OCI-LY1 (cell line): ENCODE measurements around the gene KLF14.
"Not testable (repeated sequence)": the region's sequence is repeated elsewhere in the genome, so short reads cannot be mapped to it uniquely, and the experiment has no call there.

Source experiments
- H2AFZ ChIP-seq: fragments of 200-600 bp; sonication (generic), shearing (Covaris generic); 2 replicates; pipeline ENCODE4 v1.6.0; 2014; ENCODE audit warnings: antibody characterized with exemption, mild to moderate bottlenecking, low read length
- H3F3A ChIP-seq: fragments of 200-600 bp; sonication (generic), shearing (Covaris generic); 2 replicates; pipeline ENCODE4 v1.6.0; 2014; ENCODE audit warnings: mild to moderate bottlenecking, antibody characterized with exemption, low read length, moderate library complexity; ENCODE audit not compliant: insufficient read depth
- H3K27ac ChIP-seq: fragments of 200-600 bp; sonication (generic); 2 replicates; pipeline ENCODE4 v1.5.1; 2014; ENCODE audit warnings: low read length, mixed run types, mild to moderate bottlenecking, low read depth; ENCODE audit not compliant: poor library complexity, severe bottlenecking
- H3K27me3 ChIP-seq: fragments of 200-600 bp; sonication (generic); 2 replicates; pipeline ENCODE4 v1.6.0; 2014; ENCODE audit warnings: antibody characterized with exemption, mild to moderate bottlenecking, low read length, moderate library complexity; ENCODE audit not compliant: insufficient read depth
- H3K36me3 ChIP-seq: fragments of 200-600 bp; sonication (generic); 2 replicates; pipeline ENCODE4 v1.6.1; 2014; ENCODE audit warnings: mild to moderate bottlenecking, antibody characterized with exemption, low read length, moderate library complexity, mixed read lengths; ENCODE audit not compliant: insufficient read depth
- H3K4me1 ChIP-seq: fragments of 200-600 bp; sonication (generic); 2 replicates; pipeline ENCODE4 v1.5.1; 2014; ENCODE audit warnings: mild to moderate bottlenecking, low read length, moderate library complexity; ENCODE audit not compliant: insufficient read depth, severe bottlenecking
- H3K4me2 ChIP-seq: fragments of 200-600 bp; sonication (generic), shearing (Covaris generic); 2 replicates; pipeline ENCODE4 v1.6.1; 2014; ENCODE audit warnings: low read length
- H3K4me3 ChIP-seq: fragments of 200-600 bp; sonication (generic); 2 replicates; pipeline ENCODE4 v1.5.1; 2014; ENCODE audit warnings: low read length, low read depth, mild to moderate bottlenecking, mixed read lengths; ENCODE audit not compliant: poor library complexity, severe bottlenecking
- H3K79me2 ChIP-seq: fragments of 200-600 bp; shearing (Covaris generic); 2 replicates; pipeline ENCODE4 v1.6.1; 2016; ENCODE audit warnings: mixed run types, low read length, mixed read lengths; ENCODE audit not compliant: insufficient read depth
- H3K9ac ChIP-seq: fragments of 200-600 bp; sonication (generic), shearing (Covaris generic); 2 replicates; pipeline ENCODE4 v1.6.1; 2014; ENCODE audit warnings: mild to moderate bottlenecking, low read length, mixed read lengths
- H3K9me2 ChIP-seq: fragments of 200-600 bp; sonication (generic), shearing (Covaris generic); 2 replicates; pipeline ENCODE4 v1.6.1; 2014; ENCODE audit warnings: low read depth, mild to moderate bottlenecking, low read length, mixed read lengths
- H3K9me3 ChIP-seq: fragments of 200-600 bp; shearing (Covaris generic); 2 replicates; pipeline ENCODE4 v1.6.1; 2014; ENCODE audit warnings: low read length, mixed read lengths
- H4K20me1 ChIP-seq: fragments of 200-600 bp; sonication (generic), shearing (Covaris generic); 2 replicates; pipeline ENCODE4 v1.6.0; 2016; ENCODE audit warnings: mild to moderate bottlenecking, low read length; ENCODE audit not compliant: insufficient read depth
- EZH2 ChIP-seq: fragments of 200-600 bp; sonication (generic), shearing (Covaris generic); IDR thresholded peaks from 2 replicates; pipeline ENCODE4 v1.8.0; 2017; ENCODE audit warnings: borderline replicate concordance, mixed run types, mild to moderate bottlenecking, antibody characterized with exemption, low read length, moderate library complexity, mixed read lengths
- TF ChIP-seq, protein P1 (sequence below): fragments of 200-600 bp; sonication (generic), shearing (Covaris generic); IDR thresholded peaks from 2 replicates; pipeline ENCODE4 v1.5.1; 2017; ENCODE audit warnings: mild to moderate bottlenecking, antibody characterized with exemption, low read length, moderate library complexity, mixed read lengths

Gene KLF14

DNA sequence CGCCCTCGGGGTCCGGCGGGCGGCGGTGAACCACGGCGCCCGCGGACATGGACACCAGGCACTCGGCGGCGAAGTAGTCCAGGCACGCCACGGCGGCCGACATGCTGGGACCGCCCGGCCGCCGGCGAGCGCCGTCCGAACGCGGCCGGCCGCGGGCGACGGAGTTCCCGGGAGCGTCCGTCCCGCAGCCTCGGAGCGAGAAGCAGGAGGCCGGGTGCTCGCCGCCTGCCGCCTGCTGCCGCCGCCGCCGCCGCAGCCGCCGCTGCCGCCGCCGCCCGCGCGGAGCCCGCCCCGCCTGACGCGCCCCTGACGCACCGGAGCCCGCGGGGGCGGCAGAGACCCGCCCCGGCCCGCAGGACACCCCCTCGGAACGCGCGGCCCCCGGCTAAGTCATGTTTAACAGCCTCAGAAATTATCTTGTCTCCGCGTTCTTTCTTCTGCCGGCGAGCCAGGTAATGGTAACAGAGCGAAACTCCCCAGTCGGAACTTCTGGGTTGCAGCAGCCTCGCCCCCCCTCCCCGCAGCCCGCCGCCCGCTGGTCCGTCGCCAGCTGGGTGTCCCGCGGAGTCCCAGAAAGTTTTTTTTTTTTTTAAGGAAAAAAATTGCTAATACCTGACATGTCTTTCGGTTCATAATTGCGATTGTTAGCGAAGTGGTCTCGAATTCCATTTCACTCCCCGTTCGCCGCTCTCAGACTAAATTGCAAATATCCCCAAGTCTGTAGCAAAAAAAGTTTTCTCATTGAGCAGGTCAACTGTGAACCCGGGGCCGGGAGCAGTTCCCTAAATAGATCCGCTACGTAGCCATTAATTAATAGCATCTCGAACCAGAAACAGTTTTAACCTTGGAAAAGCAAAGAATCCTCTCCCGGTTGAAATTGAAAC is at the start of gene KLF14:
TSS of gene KLF14 (minus strand) at position 277 of the 884 bp plus-strand sequence. CDS start at position 103, 174 bp downstream.
- peak within 1 kb of the TSS; percentile 72 for H3K4me2 ChIP-seq

DNA sequence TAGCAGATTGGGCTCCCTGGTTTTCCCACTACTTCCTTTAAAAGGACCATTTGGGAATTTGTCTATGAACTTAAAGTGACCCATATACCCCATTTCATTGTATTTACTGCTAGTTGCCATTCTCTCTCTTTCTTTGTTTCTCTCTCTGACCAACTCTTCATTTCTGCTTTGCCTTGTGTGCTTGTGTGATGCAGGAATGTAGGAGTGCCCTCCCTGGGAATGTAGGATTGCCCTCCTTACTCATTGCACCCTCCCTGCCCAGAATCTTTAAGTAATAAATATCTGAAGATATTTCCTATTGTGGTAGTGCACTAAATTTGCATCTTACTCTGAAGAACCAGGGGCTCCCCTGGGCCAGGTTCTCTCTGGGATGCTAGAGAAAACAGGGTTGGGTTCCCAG is 47.3 kb upstream of the KLF14 start:
- Histone ChIP-seq H3K9me2 (no peaks in the 10 kb centered on the region), H3K4me3 (no peak overlapping the region), H3K9me3 (no peaks in the 10 kb centered on the region), H3K9ac (no peak overlapping the region), H3K36me3 (no peaks in the 10 kb centered on the region), H3K4me1 (no peaks in the 10 kb centered on the region), H3K27ac (no peak overlapping the region), H3K4me2 (no peak overlapping the region), H3K27me3 (no peaks in the 10 kb centered on the region; the same call in 1 of the 2 replicates), H3F3A (no peaks in the 10 kb centered on the region), H4K20me1 (no peaks in the 10 kb centered on the region), H2AFZ (no peak overlapping the region), H3K79me2 (no peaks in the 10 kb centered on the region)
- TF ChIP-seq, protein P1, sequence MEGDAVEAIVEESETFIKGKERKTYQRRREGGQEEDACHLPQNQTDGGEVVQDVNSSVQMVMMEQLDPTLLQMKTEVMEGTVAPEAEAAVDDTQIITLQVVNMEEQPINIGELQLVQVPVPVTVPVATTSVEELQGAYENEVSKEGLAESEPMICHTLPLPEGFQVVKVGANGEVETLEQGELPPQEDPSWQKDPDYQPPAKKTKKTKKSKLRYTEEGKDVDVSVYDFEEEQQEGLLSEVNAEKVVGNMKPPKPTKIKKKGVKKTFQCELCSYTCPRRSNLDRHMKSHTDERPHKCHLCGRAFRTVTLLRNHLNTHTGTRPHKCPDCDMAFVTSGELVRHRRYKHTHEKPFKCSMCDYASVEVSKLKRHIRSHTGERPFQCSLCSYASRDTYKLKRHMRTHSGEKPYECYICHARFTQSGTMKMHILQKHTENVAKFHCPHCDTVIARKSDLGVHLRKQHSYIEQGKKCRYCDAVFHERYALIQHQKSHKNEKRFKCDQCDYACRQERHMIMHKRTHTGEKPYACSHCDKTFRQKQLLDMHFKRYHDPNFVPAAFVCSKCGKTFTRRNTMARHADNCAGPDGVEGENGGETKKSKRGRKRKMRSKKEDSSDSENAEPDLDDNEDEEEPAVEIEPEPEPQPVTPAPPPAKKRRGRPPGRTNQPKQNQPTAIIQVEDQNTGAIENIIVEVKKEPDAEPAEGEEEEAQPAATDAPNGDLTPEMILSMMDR, result no peak
- no peak for TF ChIP-seq EZH2

More for the DNA sequence above, at the start of gene KLF14:
- Histone ChIP-seq H3K79me2 (no peaks in the 10 kb centered on the region), H3K9me2 (no peaks in the 10 kb centered on the region), H4K20me1 (no peaks in the 10 kb centered on the region), H3K9ac (peak within 1 kb of the TSS; percentile 40), H3K4me1 (peaks cover 14% of the 10 kb centered on the region), H3K27ac (no peak within 1 kb of the TSS), H3K36me3 (no peaks in the 10 kb centered on the region), H3K9me3 (no peaks in the 10 kb centered on the region), H2AFZ (0 out of 2 replicates have a peak within 1 kb of the TSS, but pooled peaks have one; percentile 0), H3K4me3 (peak within 1 kb of the TSS; percentile 66), H3K27me3 (peaks cover 18% of the 10 kb centered on the region), H3F3A (no peaks in the 10 kb centered on the region)
- TF ChIP-seq, protein P1, result no peak
- TF ChIP-seq EZH2, result no peak

DNA sequence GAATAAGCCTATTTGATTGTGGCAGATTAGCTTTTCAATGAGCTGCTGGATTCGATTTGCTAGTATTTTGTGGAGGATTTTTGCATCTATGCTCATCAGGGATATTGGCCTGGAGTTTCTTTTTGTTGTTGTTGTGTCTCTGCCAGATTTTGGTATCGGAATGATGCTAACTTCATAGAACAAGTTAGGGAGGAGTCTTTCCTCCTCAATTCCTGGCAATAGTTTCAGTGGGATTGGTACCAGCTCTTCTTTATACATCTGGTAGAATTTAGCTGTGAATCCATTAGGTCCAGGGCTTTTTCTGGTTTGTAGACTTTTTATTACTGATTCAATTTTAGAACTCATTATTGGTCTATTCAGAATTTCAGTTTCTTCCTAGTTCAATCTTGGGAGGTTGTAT is 43.4 kb upstream of the KLF14 start:
- no peak for TF ChIP-seq EZH2
- TF ChIP-seq, protein P1, result no peak

DNA sequence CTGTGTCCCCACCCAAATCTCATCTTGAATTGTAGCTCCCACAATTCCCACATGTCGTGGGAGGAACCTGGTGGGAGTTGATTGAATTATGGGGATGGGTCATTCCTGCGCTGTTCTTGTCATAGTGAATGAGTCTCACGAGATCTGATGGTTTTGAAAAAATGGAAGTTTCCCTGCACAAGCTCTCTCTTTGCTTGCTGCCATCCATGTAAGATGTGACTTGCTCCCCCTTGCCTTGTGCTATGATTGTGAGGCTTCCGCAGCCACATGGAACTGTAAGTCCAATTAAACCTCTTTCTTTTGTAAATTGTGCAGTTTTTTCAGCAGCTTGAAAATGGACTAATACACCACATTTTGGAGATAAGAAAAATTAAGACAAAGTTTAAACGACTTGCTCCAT is 38.4 kb upstream of the KLF14 start:
- not testable (repeated sequence) for H3K4me1 ChIP-seq, H3K4me2 ChIP-seq, H3F3A ChIP-seq, H3K36me3 ChIP-seq, H3K9ac ChIP-seq, H2AFZ ChIP-seq, H3K9me2 ChIP-seq, H3K27ac ChIP-seq, H4K20me1 ChIP-seq, H3K4me3 ChIP-seq, H3K79me2 ChIP-seq, H3K27me3 ChIP-seq
- peaks cover 26% of the 10 kb centered on the region for H3K9me3 ChIP-seq

More for the DNA sequence above, 43.4 kb upstream of the KLF14 start:
- Histone ChIP-seq H4K20me1 (no peaks in the 10 kb centered on the region), H3K27me3 (no peaks in the 10 kb centered on the region; the same call in 1 of the 2 replicates), H3K9ac (no peak overlapping the region), H3K36me3 (no peaks in the 10 kb centered on the region), H3K9me3 (peaks cover 7% of the 10 kb centered on the region; the same call in 1 of the 2 replicates), H3K4me3 (no peak overlapping the region), H3K79me2 (no peaks in the 10 kb centered on the region), H2AFZ (no peak overlapping the region), H3K27ac (no peak overlapping the region), H3K4me2 (no peak overlapping the region), H3K9me2 (no peaks in the 10 kb centered on the region), H3F3A (no peaks in the 10 kb centered on the region), H3K4me1 (no peaks in the 10 kb centered on the region)
